GM21390 (cell line): Measurements from ENCODE around the gene RPL37.
"Not testable (repeated sequence)": the region's sequence is repeated elsewhere in the genome, so short reads cannot be mapped to it uniquely, and the experiment has no call there.

Source experiments
- ATAC-seq: cut with Tn5 transposase; IDR thresholded peaks from one replicate; pipeline ENCODE4 v1.9.1; 2021; ENCODE audit not compliant: unreplicated experiment

The RPL37 gene

GRCh38 chr5:40834391-40834848 is 602 bp downstream of the RPL37 start:
- ATAC-seq: no peak

- ATAC-seq: no peak
Measured at GRCh38 chr5:40833712-40834229, 1.3 kb downstream of the RPL37 start.

DNA sequence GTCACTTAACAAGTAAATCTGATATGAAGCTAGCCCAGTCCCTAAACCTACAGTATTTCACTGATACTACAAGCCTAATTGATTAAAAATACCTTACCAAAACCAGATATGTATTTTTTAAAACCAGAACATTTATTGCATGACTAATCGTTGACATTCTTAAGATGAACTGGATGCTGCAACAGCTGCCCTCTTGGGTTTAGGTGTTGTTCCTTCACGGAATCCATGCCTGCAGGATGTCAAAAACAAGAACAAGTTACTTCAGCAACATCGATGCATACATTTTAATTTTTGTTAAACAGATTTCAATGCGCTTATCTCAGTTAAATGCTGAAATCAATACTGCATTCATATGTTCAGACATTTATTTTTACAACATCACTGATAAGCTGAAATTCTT is 2.7 kb downstream of the RPL37 start:
- no peak for ATAC-seq

GRCh38 chr5:40831346-40832210 is 3.4 kb downstream of the RPL37 start:
- ATAC-seq: no peak

GRCh38 chr5:40829748-40830533 is 5.1 kb downstream of the RPL37 start:
- no peak for ATAC-seq

DNA sequence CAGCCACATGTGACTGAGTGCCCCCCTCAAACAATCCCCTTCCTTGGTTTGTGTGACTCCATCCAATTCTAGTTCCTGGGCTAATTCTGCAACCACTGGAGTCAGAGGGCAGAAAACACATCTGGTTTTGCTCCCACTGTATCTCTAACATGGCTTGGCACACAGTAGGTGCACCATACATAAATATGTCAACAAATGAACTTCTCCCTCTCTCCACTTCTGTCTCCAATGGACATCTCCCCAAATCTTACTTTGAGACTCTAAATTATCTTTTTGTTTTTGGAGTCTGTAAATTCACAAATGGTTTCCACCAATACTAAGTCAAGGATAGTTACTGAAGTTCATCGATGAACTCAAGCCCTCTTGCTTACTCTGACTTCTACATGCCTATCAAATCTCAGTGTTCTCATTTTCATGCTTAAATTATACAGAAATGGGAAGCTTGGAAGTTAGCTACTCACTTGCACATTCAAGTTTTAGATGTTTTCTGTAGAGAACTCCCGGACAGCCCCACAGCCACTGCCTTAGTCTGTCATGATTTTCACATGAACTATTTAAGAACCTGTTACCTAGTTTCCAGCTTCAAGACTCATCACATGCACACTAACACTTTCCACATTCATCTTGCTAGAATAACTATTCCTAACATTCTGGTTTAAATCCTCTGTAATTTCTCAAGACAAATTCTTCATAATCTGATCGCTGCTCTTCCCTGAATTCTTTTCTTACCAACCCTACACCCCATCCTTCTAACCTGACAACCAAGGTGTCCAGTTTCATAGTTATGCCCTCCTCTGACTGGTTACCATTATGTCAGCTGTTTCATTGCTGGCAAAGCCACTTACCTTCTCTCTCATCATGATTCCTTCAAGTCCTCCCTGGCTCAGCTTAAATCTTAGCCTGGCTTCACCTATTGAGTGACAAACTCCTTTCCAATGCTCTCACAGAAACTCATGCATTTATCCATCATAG is 6.0 kb downstream of the RPL37 start:
- ATAC-seq: no peak

- ATAC-seq: no peak
Measured at GRCh38 chr5:40828021-40828631, 6.9 kb downstream of the RPL37 start.

- ATAC-seq: no peak
Measured at GRCh38 chr5:40827188-40827977, 7.6 kb downstream of the RPL37 start.

DNA sequence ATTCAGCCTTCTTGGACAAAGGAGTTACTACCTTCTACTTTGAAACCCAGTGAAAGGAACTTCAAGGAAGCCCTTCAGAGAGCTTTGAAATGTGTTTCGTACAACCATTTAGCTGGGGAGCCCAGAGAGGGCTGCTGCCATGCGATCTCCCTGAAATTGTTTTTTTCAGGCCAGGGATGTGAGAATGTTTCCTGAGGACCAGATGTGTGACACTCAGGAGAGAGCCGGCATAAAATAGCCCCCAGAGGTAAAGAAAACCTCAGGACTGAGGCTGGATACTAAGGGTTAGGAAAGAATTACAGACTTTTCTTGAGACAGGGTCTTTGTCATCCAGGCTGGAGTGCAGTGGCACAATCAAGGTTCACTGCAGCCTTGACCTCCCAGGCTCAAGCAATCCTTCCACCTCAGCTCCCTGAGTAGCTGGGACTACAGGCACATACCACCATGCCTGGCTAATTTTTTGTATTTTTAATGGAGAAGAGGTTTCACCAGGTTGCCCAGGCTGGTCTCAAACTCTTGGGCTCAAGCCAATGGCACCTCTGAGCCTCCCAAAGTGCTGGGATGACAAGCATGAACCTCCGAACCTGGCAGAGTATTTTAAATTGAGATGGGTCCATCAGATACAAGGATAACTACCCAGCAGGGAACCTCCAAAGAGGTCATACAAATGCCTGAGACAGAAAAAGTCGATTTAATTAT is 8.4 kb downstream of the RPL37 start:
- ATAC-seq: no peak

GRCh38 chr5:40825461-40826043 is 9.5 kb downstream of the RPL37 start:
- not testable (repeated sequence) for ATAC-seq

GRCh38 chr5:40823459-40823858 is 11.6 kb downstream of the RPL37 start:
- ATAC-seq: no peak

- no peak for ATAC-seq
Measured at GRCh38 chr5:40813698-40814281, 21.2 kb downstream of the RPL37 start.

GRCh38 chr5:40812125-40812524 is 22.9 kb downstream of the RPL37 start:
- no peak for ATAC-seq

DNA sequence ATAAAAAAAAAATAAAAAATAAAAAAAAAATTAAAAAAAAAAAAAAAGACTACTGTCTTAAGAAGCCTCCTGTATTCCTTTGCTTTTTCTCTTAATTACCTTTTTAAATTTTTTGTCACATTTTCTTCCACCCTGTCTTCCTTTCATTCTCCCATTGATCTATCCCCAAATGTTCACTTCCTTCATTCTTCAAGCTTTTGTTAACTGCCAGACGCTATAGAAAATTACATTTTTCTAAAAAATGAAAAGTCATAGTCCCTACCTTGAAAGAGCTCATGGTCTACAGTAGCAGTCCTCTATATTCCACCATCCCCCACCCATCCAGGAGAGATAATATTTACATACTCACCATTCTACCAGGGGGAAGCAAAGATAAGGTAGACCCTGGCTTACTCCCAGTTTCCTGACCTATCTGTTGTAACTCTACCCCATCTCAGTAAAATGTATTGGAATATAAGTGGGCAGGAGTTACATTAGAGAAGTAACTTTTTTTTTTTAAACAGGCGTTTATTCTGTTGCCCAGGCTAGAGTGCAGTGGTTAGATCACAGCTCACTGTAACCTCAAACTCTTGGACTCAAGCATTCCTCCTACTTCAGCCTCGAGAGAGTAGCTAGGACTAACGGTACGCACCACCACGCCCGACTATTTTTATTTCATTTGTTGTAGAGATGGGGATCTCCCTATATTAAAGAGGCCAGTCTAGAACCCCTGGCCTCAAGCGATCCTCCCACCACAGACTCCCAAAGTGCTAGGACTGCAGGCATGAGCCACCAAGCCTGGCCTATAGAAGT is 33.1 kb downstream of the RPL37 start:
- no peak for ATAC-seq

DNA sequence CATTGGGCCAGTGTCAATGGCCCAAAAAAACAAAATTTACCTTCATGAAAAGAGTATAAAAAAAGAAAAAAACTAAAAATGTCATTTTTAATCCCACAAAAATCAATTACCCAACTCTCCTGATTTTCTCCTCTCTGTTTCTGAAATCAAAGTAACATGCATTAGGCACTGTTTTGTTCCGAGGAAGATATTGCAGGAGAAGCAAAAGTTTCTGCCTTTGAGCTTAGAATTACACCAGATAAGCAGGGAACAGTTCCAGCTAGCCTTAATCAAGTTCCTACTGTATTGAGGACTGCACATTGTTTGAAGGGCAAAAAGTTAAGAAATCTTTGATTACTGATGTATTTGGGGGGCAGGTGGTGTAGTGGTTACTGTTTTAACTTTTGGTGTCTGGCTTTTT is 35.8 kb downstream of the RPL37 start:
- ATAC-seq: no peak

GRCh38 chr5:40798801-40799210 is 36.2 kb downstream of the RPL37 start:
- no peak for ATAC-seq
